GM13976 (cell line): Measurements from ENCODE around the gene SYNPR.

Experiments
- DNase-seq: peaks from one replicate; pipeline ENCODE4 v3.0.0; 2012; ENCODE audit warnings: low spot score
- in situ Hi-C: fragments of 300-500 bp; cut with MboI; formaldehyde crosslinking; loops from one replicate; pipeline ENCODE4 v1.12.0; 2022; ENCODE audit warnings: low sequenced_read_pairs, mixed read lengths, inconsistent platforms; ENCODE audit not compliant: unreplicated experiment
- TF ChIP-seq, protein P1 (sequence below): IDR thresholded peaks from 2 replicates; pipeline ENCODE4 v1.5.1; 2012; ENCODE audit warnings: borderline replicate concordance, mild to moderate bottlenecking; ENCODE audit not compliant: insufficient read depth; ENCODE audit errors: extremely low read depth, missing control alignments, control extremely low read depth

Gene SYNPR

GRCh38 chr3:63364495-63364894 lies 86.4 kb downstream of the SYNPR start:
- TF ChIP-seq, protein P1, sequence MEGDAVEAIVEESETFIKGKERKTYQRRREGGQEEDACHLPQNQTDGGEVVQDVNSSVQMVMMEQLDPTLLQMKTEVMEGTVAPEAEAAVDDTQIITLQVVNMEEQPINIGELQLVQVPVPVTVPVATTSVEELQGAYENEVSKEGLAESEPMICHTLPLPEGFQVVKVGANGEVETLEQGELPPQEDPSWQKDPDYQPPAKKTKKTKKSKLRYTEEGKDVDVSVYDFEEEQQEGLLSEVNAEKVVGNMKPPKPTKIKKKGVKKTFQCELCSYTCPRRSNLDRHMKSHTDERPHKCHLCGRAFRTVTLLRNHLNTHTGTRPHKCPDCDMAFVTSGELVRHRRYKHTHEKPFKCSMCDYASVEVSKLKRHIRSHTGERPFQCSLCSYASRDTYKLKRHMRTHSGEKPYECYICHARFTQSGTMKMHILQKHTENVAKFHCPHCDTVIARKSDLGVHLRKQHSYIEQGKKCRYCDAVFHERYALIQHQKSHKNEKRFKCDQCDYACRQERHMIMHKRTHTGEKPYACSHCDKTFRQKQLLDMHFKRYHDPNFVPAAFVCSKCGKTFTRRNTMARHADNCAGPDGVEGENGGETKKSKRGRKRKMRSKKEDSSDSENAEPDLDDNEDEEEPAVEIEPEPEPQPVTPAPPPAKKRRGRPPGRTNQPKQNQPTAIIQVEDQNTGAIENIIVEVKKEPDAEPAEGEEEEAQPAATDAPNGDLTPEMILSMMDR: no peak
- no peak for DNase-seq
- in situ Hi-C loops: no loop called here

DNA sequence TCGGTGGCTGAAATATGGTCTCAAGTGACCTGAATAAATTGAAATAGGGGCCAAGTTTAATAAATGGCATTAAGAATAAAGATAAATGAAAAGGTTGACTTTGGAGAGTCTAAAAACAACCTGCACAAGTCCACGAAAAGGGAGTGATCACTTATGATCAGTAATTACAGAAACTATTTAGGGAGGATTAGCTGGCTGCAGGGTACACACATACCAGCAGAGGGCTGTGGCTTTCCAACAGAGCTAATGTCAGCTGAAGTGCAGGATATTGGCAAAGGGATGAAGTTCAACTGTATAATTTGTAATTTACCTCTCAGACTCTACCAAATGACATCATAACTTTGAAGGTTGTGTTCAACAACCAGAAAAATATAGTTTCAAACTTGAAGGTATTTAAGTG lies 86.8 kb downstream of the SYNPR start:
- in situ Hi-C loops: no loop called here
- TF ChIP-seq, protein P1: no peak
- DNase-seq: no peak

GRCh38 chr3:63365671-63366070 lies 87.6 kb downstream of the SYNPR start:
- TF ChIP-seq, protein P1: no peak
- in situ Hi-C loops: no loop called here
- no peak for DNase-seq

DNA sequence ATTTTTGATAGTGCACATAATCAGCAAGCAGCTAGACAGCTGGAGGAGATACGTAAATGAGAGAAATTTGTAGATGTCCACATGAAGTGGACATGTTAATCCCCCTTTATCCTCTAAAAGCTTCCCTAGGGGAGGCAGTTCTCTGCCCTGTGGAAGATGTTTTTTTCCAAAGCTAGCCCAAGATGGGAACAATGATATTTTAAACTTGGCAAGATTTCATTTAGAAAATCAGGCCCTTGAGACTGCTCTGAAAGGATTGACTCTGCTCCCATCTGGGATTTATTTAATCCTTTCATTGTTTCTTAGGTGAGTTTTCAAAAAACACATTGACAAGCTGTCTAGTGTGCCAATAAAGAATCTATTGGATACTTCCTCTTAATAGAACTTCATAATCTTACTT lies 92.0 kb downstream of the SYNPR start:
- in situ Hi-C loops: no loop called here
- DNase-seq: no peak
- TF ChIP-seq, protein P1: no peak

GRCh38 chr3:63383040-63383439 lies 104.9 kb downstream of the SYNPR start:
- DNase-seq: no peak
- TF ChIP-seq, protein P1: no peak
- in situ Hi-C loops: no loop called here

DNA sequence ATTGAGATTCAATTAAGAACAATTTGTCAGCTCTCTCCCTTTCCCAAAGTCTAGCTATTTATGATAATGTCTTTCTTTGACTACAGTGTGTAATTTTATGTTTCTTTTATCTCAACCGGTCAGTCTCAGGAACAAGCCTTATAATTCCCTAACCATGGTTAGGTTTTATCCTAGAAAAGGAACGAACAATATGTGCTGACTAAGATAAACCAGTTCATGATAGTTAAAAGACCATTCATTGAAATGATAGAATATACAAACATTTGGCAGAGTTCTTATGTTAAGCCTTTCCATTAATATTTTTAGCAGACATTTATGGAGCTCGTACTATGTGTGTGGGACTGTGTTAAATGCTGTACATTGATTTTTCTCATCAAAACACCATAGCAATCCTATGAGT lies 106.3 kb downstream of the SYNPR start:
- DNase-seq: no peak
- TF ChIP-seq, protein P1: no peak
- in situ Hi-C loops: no loop called here

DNA sequence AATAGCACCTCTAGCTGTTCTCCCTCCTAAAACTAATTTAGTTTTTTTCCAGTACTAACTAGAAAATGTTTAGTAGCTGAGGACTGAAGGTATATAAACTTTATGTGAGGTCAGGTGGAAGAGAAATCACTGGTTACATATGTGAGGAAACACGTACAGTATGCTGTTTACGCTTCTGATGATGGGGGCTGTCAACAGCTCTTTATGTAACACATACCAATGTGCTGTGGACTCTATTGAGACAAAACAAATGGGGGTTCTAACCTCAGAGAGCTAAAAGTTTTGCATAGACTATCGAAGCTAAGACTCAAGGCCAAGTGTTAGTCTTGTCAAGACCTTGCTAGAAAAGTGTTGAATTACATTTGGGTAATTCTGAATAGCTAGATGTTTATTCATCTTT lies 107.5 kb downstream of the SYNPR start:
- no peak for DNase-seq
- TF ChIP-seq, protein P1: no peak
- in situ Hi-C loops: no loop called here
